Loucy (cell line): ENCODE results near the gene POLRMT.
"Not testable (repeated sequence)": the region's sequence is repeated elsewhere in the genome, so short reads cannot be mapped to it uniquely, and the experiment has no call there.

ENCODE experiments used
- H2AFZ ChIP-seq: fragments of 200-600 bp; sonication (generic); 2 replicates; pipeline ENCODE4 v1.6.0; 2016; ENCODE audit warnings: antibody characterized with exemption, mild to moderate bottlenecking, low read length, moderate library complexity
- H3F3A ChIP-seq: fragments of 200-600 bp; 2 replicates; pipeline ENCODE4 v1.6.0; 2016; ENCODE audit warnings: antibody characterized with exemption, low read depth, mild to moderate bottlenecking
- H3K27me3 ChIP-seq: fragments of 200-600 bp; sonication (generic); 2 replicates; pipeline ENCODE4 v1.6.1; 2014; ENCODE audit warnings: low read length, mild to moderate bottlenecking; ENCODE audit not compliant: insufficient read depth, poor library complexity, severe bottlenecking
- H3K36me3 ChIP-seq: fragments of 200-600 bp; sonication (generic); 2 replicates; pipeline ENCODE4 v1.6.1; 2016; ENCODE audit warnings: low read length; ENCODE audit not compliant: insufficient read depth
- H3K4me1 ChIP-seq: fragments of 200-600 bp; sonication (generic); 2 replicates; pipeline ENCODE4 v1.5.1; 2014; ENCODE audit warnings: low read length, mild to moderate bottlenecking; ENCODE audit not compliant: insufficient read depth, poor library complexity, severe bottlenecking
- H3K4me2 ChIP-seq: fragments of 200-600 bp; sonication (generic); 2 replicates; pipeline ENCODE4 v1.6.0; 2014; ENCODE audit warnings: antibody characterized with exemption, low read length, low read depth, mild to moderate bottlenecking; ENCODE audit not compliant: poor library complexity, severe bottlenecking
- H3K4me3 ChIP-seq: fragments of 200-600 bp; sonication (generic); 2 replicates; pipeline ENCODE4 v1.5.1; 2014; ENCODE audit warnings: low read length, mild to moderate bottlenecking, mixed read lengths; ENCODE audit not compliant: poor library complexity, severe bottlenecking
- H3K79me2 ChIP-seq: fragments of 200-600 bp; sonication (generic); 2 replicates; pipeline ENCODE4 v1.6.1; 2014; ENCODE audit warnings: low read length; ENCODE audit not compliant: insufficient read depth
- H3K9ac ChIP-seq: fragments of 200-600 bp; sonication (generic); 2 replicates; pipeline ENCODE4 v1.6.0; 2014; ENCODE audit warnings: mild to moderate bottlenecking, low read depth, low read length, moderate library complexity; ENCODE audit not compliant: poor library complexity, severe bottlenecking
- H3K9me2 ChIP-seq: fragments of 200-600 bp; sonication (generic); replicated peaks from 2 replicates; pipeline ENCODE4 v1.6.1; 2016; ENCODE audit warnings: low read depth, low read length, mixed read lengths
- H3K9me3 ChIP-seq: fragments of 200-600 bp; sonication (generic); 2 replicates; pipeline ENCODE4 v1.6.1; 2014; ENCODE audit warnings: mild to moderate bottlenecking, antibody characterized with exemption, low read length, low read depth; ENCODE audit not compliant: insufficient read depth
- H4K20me1 ChIP-seq: fragments of 200-600 bp; sonication (generic); 2 replicates; pipeline ENCODE4 v1.6.0; 2014; ENCODE audit warnings: antibody characterized with exemption, low read length, mild to moderate bottlenecking; ENCODE audit not compliant: insufficient read depth, poor library complexity, severe bottlenecking
- EZH2phosphoT487 ChIP-seq: fragments of 200-600 bp; IDR thresholded peaks from 2 replicates; pipeline ENCODE4 v1.6.1; 2018; ENCODE audit warnings: antibody characterized with exemption, mild to moderate bottlenecking, moderate library complexity, borderline replicate concordance
- TF ChIP-seq, protein P1 (sequence below): fragments of 200-600 bp; sonication (generic); conservative IDR thresholded peaks from 2 replicates; pipeline ENCODE4 v1.5.1; 2014; ENCODE audit warnings: mild to moderate bottlenecking, antibody characterized with exemption, low read length

POLRMT gene

DNA sequence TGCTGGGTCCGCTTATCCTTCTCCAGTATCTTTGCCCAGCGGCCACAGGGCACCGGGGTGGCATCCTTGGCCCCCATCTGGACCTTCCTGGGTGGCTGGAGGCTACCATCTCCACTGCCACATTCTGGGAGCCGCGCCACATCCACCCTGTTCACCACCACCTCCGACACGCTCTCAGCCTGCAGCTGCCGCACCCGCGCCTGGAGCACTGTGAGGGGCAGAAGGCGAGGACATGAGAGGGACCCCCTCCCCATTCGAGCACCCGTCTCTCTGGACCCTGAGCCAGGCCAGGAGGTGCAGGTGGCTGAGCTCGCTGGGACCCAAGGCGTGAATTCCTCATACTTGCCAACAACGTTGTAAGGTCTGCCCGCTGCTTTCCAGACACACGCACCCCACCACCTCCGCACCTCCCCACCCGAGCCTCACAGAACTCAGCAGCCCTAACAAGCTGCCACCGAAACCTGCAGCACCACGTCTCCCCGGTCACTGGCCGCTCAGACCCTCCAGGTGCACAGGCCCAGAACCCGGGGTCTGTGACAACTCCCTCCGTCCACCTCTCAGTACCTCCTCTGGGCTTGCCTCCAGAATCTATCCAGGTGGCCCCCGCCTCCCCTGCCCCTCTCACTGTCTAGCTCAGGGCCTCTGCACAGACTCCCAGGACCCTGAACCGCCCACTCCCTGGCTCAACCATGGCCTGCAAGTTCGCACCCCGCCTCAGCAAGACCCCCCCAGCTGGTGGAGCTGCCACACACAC lies 3.2 kb downstream of the POLRMT start:
- H3K79me2 ChIP-seq, result peaks cover 37% of the 10 kb centered on the region
- H3K9ac ChIP-seq, result no peak overlapping the region
- TF ChIP-seq, protein P1, sequence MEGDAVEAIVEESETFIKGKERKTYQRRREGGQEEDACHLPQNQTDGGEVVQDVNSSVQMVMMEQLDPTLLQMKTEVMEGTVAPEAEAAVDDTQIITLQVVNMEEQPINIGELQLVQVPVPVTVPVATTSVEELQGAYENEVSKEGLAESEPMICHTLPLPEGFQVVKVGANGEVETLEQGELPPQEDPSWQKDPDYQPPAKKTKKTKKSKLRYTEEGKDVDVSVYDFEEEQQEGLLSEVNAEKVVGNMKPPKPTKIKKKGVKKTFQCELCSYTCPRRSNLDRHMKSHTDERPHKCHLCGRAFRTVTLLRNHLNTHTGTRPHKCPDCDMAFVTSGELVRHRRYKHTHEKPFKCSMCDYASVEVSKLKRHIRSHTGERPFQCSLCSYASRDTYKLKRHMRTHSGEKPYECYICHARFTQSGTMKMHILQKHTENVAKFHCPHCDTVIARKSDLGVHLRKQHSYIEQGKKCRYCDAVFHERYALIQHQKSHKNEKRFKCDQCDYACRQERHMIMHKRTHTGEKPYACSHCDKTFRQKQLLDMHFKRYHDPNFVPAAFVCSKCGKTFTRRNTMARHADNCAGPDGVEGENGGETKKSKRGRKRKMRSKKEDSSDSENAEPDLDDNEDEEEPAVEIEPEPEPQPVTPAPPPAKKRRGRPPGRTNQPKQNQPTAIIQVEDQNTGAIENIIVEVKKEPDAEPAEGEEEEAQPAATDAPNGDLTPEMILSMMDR, result no peak
- TF ChIP-seq EZH2phosphoT487, result no peak
- no peak overlapping the region for H3K4me3 ChIP-seq
- no peaks in the 10 kb centered on the region for H3F3A ChIP-seq
- 0 out of 2 replicates have a peak, but pooled peaks cover 5% of the 10 kb centered on the region for H3K36me3 ChIP-seq
- H3K9me2 ChIP-seq, result no peaks in the 10 kb centered on the region
- peaks cover 5% of the 10 kb centered on the region for H4K20me1 ChIP-seq
- peaks cover 15% of the 10 kb centered on the region for H3K4me1 ChIP-seq
- H3K9me3 ChIP-seq, result no peaks in the 10 kb centered on the region
- H3K27me3 ChIP-seq, result no peaks in the 10 kb centered on the region
- no peak overlapping the region for H2AFZ ChIP-seq
- H3K4me2 ChIP-seq, result peak overlapping the region; percentile 23

DNA sequence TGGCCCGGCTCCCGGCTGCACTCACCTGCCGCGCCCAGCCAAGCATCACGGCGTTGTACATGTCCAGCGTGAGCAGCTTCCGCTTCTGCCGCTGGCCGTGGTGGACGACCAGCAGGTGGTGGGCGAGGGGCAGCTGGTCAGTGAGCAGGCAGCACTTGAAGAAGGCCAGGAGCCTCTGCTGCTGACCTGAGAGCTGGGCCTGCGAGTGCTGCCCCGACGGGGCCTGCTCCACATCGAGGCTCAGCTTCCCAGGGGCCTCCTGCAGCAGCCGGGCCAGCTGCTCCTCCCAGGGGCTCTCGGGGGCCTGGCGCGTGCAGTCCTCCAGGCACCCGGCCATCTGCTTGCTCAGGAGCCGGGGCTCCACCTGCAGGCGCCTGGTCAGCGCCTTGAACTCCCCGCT lies 3.8 kb downstream of the POLRMT start:
- not testable (repeated sequence) for H4K20me1 ChIP-seq, H2AFZ ChIP-seq, H3F3A ChIP-seq, H3K36me3 ChIP-seq, H3K9me3 ChIP-seq, H3K27me3 ChIP-seq, H3K9me2 ChIP-seq, H3K9ac ChIP-seq, H3K4me3 ChIP-seq
- peaks cover 37% of the 10 kb centered on the region for H3K79me2 ChIP-seq
- H3K4me1 ChIP-seq, result peaks cover 15% of the 10 kb centered on the region
- H3K4me2 ChIP-seq, result peak overlapping the region; percentile 24

DNA sequence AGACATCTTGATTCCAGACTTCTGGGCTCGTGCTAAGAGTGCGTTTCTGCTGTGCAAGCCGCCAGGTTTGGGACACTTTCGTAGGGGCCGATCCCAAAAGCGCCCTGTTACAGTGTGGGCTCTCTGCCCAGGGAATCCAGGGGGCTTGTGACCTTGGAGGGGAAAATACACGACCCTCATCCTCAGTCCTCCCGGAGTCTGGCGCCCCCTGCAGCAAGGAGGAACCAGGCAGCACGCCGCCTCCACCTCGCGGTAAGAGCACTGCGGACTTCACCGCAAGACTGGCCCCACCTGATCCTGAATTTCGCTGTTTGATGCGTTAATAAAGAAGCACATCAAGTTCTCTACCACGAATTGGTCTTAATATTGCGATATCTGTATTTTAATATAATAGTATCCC lies 5.2 kb downstream of the POLRMT start:
- Histone ChIP-seq H3K4me2 (no peak overlapping the region), H2AFZ (no peak overlapping the region), H3K9ac (no peak overlapping the region), H4K20me1 (peaks cover 5% of the 10 kb centered on the region), H3K36me3 (0 out of 2 replicates have a peak, but pooled peaks cover 5% of the 10 kb centered on the region), H3K27me3 (no peaks in the 10 kb centered on the region), H3K4me1 (peaks cover 9% of the 10 kb centered on the region), H3K79me2 (peaks cover 37% of the 10 kb centered on the region), H3K9me3 (no peaks in the 10 kb centered on the region), H3K9me2 (no peaks in the 10 kb centered on the region), H3F3A (no peaks in the 10 kb centered on the region), H3K4me3 (no peak overlapping the region)
- TF ChIP-seq, protein P1, result peak; percentile 58
- TF ChIP-seq EZH2phosphoT487, result no peak

DNA sequence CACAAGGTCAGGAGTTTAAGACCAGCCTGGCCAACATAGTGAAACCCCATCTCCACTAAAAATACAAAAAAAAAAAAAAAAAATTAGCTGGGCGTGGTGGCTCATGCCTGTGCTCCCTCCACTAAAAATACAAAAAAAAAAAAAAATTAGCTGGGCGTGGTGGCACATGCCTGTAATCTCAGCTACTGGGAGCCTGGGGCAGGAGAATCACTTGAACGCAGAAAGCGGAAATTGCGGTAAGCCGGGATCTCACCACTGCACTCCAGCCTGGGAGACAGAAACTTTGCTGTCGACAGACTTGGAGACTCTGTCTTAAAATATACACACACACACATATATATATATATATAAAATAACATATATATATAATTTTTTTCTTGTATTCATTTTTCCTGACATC lies 6.8 kb downstream of the POLRMT start:
- not testable (repeated sequence) for H3K4me1 ChIP-seq, H3K36me3 ChIP-seq, H3F3A ChIP-seq, H3K9me3 ChIP-seq, H4K20me1 ChIP-seq, H3K4me3 ChIP-seq, H3K9me2 ChIP-seq, H3K4me2 ChIP-seq, H2AFZ ChIP-seq, H3K9ac ChIP-seq, H3K27me3 ChIP-seq
- H3K79me2 ChIP-seq, result peaks cover 23% of the 10 kb centered on the region; the same call in 1 of the 2 replicates
